ENCODE measurements around the gene PIK3C3.

- no peak for TF ChIP-seq CTCF (IDR thresholded peaks at IDR 0.05)
- TF ChIP-seq POLR2A (IDR thresholded peaks at IDR 0.05), result no peak
- TF ChIP-seq POLR2AphosphoS5 (IDR thresholded peaks at IDR 0.05), result no peak
Observed at GRCh38 chr18:41977233-41977632, 22.2 kb downstream of the PIK3C3 start.

All from sigmoid colon (tissue), 4 donors.